C4-2B (cell line): ENCODE data around the gene SERPINA7.
A peak's percentile ranks its signal among the peaks of the same experiment; 100 is the strongest.

Experiments
- H3K27ac ChIP-seq: fragments of 450-650 bp; 2 replicates; pipeline ENCODE4 v1.5.1; 2017
- ZFX ChIP-seq: fragments of 450-650 bp; IDR thresholded peaks from 2 replicates; pipeline ENCODE4 v1.6.1; 2017
- TF ChIP-seq, protein P1 (sequence below): fragments of 450-650 bp; conservative IDR thresholded peaks from 2 replicates; pipeline ENCODE4 v1.5.1; 2017; ENCODE audit warnings: mild to moderate bottlenecking

SERPINA7 gene, protein sequence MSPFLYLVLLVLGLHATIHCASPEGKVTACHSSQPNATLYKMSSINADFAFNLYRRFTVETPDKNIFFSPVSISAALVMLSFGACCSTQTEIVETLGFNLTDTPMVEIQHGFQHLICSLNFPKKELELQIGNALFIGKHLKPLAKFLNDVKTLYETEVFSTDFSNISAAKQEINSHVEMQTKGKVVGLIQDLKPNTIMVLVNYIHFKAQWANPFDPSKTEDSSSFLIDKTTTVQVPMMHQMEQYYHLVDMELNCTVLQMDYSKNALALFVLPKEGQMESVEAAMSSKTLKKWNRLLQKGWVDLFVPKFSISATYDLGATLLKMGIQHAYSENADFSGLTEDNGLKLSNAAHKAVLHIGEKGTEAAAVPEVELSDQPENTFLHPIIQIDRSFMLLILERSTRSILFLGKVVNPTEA

DNA sequence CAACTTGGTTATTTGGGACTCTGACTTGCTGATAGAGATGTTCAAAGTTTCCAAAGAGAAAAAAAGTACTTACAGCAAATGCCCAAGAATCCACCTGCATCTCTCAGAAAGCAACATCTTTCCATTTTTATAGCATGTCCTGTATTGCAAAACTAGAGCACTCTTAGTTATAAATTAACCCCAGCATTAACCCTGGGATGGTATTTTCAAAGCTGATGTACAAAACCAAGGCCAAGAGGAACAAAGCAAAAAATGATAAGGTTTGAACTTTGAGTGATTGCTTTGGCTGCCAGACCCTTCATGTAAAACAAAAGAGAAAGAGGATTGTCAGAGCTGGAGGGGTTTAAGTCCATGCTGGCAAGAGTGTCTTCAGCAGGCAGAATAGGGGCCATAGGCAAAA is at the start of gene SERPINA7:
Gene SERPINA7 (minus strand): TSS at position 103 of the 400 bp plus-strand sequence. CDS start 1,669 bp downstream, outside the sequence.
- TF ChIP-seq, protein P1, sequence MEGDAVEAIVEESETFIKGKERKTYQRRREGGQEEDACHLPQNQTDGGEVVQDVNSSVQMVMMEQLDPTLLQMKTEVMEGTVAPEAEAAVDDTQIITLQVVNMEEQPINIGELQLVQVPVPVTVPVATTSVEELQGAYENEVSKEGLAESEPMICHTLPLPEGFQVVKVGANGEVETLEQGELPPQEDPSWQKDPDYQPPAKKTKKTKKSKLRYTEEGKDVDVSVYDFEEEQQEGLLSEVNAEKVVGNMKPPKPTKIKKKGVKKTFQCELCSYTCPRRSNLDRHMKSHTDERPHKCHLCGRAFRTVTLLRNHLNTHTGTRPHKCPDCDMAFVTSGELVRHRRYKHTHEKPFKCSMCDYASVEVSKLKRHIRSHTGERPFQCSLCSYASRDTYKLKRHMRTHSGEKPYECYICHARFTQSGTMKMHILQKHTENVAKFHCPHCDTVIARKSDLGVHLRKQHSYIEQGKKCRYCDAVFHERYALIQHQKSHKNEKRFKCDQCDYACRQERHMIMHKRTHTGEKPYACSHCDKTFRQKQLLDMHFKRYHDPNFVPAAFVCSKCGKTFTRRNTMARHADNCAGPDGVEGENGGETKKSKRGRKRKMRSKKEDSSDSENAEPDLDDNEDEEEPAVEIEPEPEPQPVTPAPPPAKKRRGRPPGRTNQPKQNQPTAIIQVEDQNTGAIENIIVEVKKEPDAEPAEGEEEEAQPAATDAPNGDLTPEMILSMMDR, result no peak
- TF ChIP-seq ZFX, result no peak
- H3K27ac ChIP-seq, result no peak within 1 kb of the TSS

DNA sequence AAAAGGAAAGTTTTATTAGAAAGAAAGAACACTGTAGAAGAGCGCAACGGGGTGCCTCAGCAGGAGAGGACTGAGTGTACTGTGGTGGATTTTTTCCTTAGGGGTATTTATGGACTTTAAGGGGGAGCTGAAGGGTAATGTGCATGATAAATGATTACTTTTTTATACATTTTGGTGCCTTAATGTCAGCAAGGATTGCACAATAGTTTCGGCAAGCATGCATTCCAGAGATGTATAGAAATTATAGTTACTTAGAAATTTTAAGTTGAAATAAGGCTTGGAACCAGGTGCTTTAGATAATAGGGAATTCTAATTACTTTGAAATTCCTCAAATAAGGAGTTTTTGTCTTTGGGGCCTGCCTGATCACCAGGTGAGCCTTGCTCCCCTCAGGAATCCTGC is 30.5 kb upstream of the SERPINA7 start:
- no peak overlapping the region for H3K27ac ChIP-seq
- TF ChIP-seq, protein P1, result no peak
- TF ChIP-seq ZFX, result no peak

DNA sequence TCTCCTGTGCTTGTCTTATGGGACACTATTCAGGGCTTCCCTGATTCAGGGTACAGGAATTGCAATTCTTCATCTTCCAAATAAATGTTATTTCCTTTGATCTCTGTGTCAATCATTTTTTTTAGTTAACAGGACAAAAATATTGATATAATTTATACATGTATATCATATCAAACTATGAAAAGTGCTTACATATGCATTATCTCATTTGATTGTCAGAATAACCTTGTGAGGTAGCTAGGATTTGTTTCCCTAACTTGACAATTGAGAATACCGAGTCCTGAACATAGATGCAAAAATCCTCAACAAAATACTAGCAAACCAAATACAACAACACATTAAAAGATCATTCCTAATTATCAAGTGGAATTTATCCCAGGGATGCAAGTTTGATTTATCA is 11.5 kb upstream of the SERPINA7 start:
- TF ChIP-seq, protein P1, result no peak
- TF ChIP-seq ZFX, result no peak
- no peak overlapping the region for H3K27ac ChIP-seq

DNA sequence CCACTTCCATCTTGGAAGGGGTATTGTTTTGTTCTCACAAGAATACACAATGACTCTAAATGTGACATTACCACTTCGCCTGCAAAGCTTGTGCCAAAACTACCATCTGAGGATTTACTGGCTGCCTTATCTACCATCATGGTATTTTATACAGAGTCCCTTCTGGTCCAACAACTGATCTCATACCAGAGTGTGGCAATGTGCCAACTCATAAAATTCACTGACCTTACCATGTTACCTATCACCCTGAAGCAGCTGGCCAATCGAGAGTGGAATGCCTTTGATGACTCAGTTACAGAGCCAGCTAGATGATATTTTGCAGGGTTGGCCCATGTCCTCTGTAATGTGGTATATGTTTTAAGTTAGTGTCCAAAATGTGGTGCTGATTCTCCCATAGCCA is 3.8 kb upstream of the SERPINA7 start:
- H3K27ac ChIP-seq, result no peak overlapping the region
- TF ChIP-seq, protein P1, result no peak
- no peak for TF ChIP-seq ZFX

DNA sequence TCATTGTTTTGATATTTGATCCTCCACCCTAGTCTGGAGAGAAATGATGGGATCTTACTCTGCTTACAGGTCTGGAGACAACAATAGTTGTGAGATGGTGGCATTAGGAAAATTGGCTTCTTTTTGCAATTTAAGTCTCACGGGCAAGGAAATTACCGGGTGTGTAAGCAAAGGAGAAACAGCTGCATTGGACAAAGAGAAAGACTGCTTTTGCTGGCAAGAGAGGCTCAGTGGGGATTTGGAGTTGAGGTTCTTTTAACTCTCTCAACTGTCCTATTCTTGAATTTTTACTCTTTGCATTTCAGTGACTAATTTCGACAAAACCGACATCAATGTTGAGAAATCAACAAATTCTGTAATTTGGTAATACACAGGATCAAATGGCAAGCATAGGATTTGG is 2.3 kb upstream of the SERPINA7 start:
- TF ChIP-seq, protein P1, result no peak
- TF ChIP-seq ZFX, result no peak
- no peak overlapping the region for H3K27ac ChIP-seq

DNA sequence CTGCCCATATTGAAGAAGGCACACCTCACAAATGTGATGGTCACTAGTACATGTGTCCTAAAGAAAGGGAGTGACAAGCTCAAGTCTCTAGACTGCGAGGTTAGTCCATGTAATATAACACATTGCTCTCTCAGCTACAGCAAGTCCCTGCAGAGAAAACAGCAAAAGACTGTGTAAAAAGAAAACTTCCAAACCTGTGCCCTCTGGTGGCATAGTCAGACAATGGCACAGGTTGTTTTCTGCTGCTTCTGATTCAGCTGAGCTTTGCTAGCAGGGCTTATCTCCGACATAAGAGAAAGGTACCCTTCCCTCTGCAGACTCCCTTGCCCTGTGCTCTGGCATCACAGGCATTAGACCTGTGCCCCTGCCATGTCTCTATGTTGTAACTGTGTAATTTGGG is 1.4 kb upstream of the SERPINA7 start:
- TF ChIP-seq, protein P1, result peak; percentile 56
- TF ChIP-seq ZFX, result no peak
- no peak overlapping the region for H3K27ac ChIP-seq

DNA sequence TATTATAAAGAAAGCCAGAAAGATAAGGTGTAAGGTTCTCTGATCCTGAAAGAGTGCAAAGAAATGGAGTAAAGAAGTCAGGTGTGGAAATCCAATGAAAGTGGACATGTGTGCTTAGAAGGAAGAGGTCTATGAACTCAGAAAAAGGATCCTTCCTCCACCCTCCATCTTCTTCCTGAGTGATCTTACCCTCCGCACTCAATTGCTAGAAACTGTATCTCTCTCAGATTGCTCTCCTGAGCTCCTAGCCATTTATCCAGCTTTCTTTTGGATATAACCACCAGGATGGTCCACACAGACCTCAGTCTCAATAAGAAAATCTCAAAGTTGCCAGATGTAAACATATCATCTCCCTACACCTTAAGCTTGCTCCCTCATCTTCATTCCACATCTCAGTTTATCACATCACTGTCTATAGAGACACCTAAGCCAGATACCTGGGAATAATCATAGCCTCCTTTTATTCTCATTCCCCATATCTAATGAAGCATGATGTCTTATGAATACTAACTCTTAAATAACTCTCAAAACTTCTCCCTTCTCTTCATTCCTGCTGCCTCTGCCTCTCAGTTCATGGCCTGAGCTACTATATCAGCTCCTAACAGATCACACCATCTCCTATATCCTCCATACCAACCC is 573 bp downstream of the SERPINA7 start:
- no peak for TF ChIP-seq ZFX
- TF ChIP-seq, protein P1, result no peak
- H3K27ac ChIP-seq, result no peak overlapping the region
